Right lobe of liver (tissue), 6 donors: ENCODE data around the gene CASP8AP2. TPM values are rescaled to one million over a fixed set of nuclear protein-coding genes. Genes with fewer than 3 reads are reported as not detected.
"Not testable (repeated sequence)": the region's sequence is repeated elsewhere in the genome, so short reads cannot be mapped to it uniquely, and the experiment has no call there.

Experiments
- ATAC-seq, 4 donors: fragments of 200-7000 bp; cut with Tn5 transposase; one replicate each; pipeline ENCODE4 v1.9.1; 2020; ENCODE audit warnings: mild to moderate bottlenecking in 4 of 4, moderate library complexity in 4 of 4
- DNase-seq, 3 donors: peaks; one replicate each; pipeline ENCODE4 v3.0.0-alpha.2; 2020
- H3K27ac ChIP-seq, 3 donors: fragments of 200-600 bp; one replicate each; pipeline ENCODE4 v1.8.0; 2022
- H3K27me3 ChIP-seq, 2 donors: fragments of 200-600 bp; one replicate each; pipeline ENCODE4 v1.8.0; 2022
- H3K36me3 ChIP-seq, 4 donors: fragments of 200-600 bp; sonication (generic) in 1 of 4; one replicate each; pipeline versions ENCODE4 v1.5.1 to v1.8.0; 2017 to 2022; ENCODE audit warnings: control low read depth in 1 of 4
- H3K4me1 ChIP-seq, 4 donors: fragments of 200-600 bp; sonication (generic) in 1 of 4; one replicate each; pipeline versions ENCODE4 v1.5.1 to v1.8.0; 2017 to 2022; ENCODE audit warnings: control low read depth in 1 of 4
- H3K4me3 ChIP-seq, 3 donors: fragments of 200-600 bp; one replicate each; pipeline ENCODE4 v1.8.0; 2022
- H3K9me3 ChIP-seq, 4 donors: fragments of 200-600 bp; sonication (generic) in 1 of 4; one replicate each; pipeline versions ENCODE4 v1.5.1 to v1.8.0; 2017 to 2022; ENCODE audit warnings: control low read depth in 1 of 4
- POLR2A ChIP-seq: fragments of 450-650 bp; IDR thresholded peaks from one replicate; pipeline ENCODE4 v1.6.1; 2017; ENCODE audit warnings: antibody characterized with exemption, mild to moderate bottlenecking
- WGBS: methylation state at CpG from one replicate; pipeline ENCODE4 v1.1.6; 2018; ENCODE audit warnings: low coverage, low lambda C conversion rate; ENCODE audit not compliant: insufficient coverage; ENCODE audit errors: missing lambda C conversion rate; 5-methylcytosine and 5-hydroxymethylcytosine counted together
- intact Hi-C, 2 donors: fragments of 100-400 bp; cut with DNase I; formaldehyde crosslinking; loops; one replicate each; pipeline versions ENCODE4 v1.11.2 to v1.14.1; 2022
- total RNA-seq, 6 experiments: library from RNA; depleted of rRNA in 2 of 6; stranded (reverse); fragments of >200 nt in 2 of 6; fragmentation: NEBNext Ultra II Directional in 3 of 6; extraction: Animal tissue kit (Norgen Biotek cat#: 25700) in 3 of 6; gene quantifications; one replicate each; pipeline versions ENCODE4 v1.1.0 to v1.2.4, GENCODE V29; 2016 to 2023
- TF ChIP-seq, protein P1 (sequence below), 4 donors: fragments of 200-600 bp in 3 of 4; fragments of 450-650 bp in 1 of 4; IDR thresholded peaks; one replicate each; pipeline versions ENCODE4 v1.5.1 to v1.8.0; 2016 to 2022; ENCODE audit warnings: antibody characterized with exemption in 4 of 4, mild to moderate bottlenecking in 2 of 4
- donor health status: DM: no; HTN: yes; CAD: no.
- donor health status: DM: no; HTN: no; CAD: no.
- donor health status: DM: no; HTN: no; CAD: no.
- donor health status: DM: no; HTN: yes; CAD: no.
- donor health status: DM: no; HTN: yes; CAD: no.

CASP8AP2 gene
- total RNA-seq, 6 experiments from 2014 or later: 3.9 to 6.2 (median 5.0) TPM

DNA sequence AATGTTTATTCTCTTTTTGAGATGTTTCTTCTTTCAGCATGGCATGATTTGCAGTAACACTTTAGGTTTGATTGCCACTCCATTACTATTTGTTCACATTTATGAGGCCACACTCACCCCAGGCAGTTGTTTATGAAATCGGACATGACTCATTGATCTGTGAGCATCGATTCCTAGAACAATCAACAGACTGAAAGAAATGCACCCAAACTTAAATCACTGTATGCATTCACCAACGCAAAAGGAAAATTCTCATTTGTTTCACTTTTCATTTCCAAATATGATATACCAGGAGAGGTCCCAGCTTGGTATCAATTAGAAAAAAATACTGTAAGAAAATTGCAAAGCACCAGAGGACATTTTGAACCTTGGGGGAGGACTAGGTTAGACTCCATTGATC is 59.2 kb downstream of the CASP8AP2 start:
- Histone ChIP-seq H3K36me3 (no peaks in the 10 kb centered on the region), H3K27me3 (no peaks in the 10 kb centered on the region), H3K9me3 (no peaks in the 10 kb centered on the region), H3K4me1 (no peaks in the 10 kb centered on the region), H3K27ac (no peak overlapping the region), H3K4me3 (no peak overlapping the region)
- ATAC-seq (no peak), DNase-seq (no peak)
- WGBS: 51% methylated on average over 3 of the region's 3 CpGs
- TF ChIP-seq POLR2A: no peak
- TF ChIP-seq, protein P1, sequence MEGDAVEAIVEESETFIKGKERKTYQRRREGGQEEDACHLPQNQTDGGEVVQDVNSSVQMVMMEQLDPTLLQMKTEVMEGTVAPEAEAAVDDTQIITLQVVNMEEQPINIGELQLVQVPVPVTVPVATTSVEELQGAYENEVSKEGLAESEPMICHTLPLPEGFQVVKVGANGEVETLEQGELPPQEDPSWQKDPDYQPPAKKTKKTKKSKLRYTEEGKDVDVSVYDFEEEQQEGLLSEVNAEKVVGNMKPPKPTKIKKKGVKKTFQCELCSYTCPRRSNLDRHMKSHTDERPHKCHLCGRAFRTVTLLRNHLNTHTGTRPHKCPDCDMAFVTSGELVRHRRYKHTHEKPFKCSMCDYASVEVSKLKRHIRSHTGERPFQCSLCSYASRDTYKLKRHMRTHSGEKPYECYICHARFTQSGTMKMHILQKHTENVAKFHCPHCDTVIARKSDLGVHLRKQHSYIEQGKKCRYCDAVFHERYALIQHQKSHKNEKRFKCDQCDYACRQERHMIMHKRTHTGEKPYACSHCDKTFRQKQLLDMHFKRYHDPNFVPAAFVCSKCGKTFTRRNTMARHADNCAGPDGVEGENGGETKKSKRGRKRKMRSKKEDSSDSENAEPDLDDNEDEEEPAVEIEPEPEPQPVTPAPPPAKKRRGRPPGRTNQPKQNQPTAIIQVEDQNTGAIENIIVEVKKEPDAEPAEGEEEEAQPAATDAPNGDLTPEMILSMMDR (IDR thresholded peaks at IDR 0.05): no peak
- intact Hi-C loops: no loop called here

DNA sequence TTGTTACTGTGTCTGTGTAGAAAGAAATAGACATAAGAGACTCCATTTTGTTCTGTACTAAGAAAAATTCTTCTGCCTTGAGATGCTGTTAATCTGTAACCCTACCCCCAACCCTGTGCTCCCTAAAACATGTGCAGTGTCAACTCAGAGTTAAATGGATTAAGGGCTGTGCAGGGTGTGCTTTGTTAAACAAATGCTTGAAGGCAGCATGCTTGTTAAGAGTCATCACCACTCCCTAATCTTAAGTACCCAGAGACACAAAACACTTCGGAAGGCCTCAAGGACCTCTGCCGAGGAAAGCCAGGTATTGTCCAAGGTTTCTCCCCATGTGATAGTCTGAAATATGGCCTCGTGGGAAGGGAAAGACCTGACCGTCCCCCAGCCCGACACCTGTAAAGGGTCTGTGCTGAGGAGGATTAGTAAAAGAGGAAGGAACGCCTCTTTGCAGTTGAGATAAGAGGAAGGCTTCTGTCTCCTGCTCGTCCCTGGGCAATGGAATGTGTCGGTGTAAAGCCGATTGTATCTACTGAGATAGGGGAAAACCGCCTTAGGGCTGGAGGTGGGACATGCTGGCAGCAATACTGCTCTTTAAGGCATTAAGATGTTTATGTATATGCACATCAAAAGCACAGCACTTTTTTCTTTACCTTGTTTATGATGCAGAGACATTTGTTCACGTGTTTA is 61.3 kb downstream of the CASP8AP2 start:
- H3K27me3 ChIP-seq, H3K9me3 ChIP-seq, H3K4me3 ChIP-seq, H3K36me3 ChIP-seq, ATAC-seq, H3K27ac ChIP-seq, intact Hi-C loops, H3K4me1 ChIP-seq, DNase-seq: not testable (repeated sequence)
- 13% methylated on average over 11 of the region's 11 CpGs for WGBS

DNA sequence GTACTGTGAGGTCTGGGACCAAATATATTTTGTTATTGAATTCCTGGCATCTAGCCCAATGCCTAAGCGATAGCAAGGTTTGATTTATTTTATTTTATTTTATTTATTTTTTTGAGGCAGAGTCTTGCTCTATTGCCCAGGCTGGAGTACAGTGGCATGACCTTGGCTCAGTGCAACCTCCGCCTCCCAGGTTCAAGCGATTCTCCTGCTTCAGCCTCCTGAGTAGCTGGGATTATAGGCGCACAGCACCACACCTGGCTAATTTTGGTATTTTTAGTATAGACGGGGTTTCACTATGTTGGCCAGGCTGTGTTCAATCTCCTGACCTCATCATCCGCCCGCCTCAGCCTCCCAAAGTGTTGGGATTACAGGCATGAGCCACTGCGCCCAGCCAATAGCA is 62.9 kb downstream of the CASP8AP2 start:
- intact Hi-C loops, H3K36me3 ChIP-seq, DNase-seq, H3K27ac ChIP-seq, H3K4me3 ChIP-seq, ATAC-seq, H3K9me3 ChIP-seq, H3K27me3 ChIP-seq, H3K4me1 ChIP-seq: not testable (repeated sequence)
- 72% methylated on average over 8 of the region's 8 CpGs for WGBS

DNA sequence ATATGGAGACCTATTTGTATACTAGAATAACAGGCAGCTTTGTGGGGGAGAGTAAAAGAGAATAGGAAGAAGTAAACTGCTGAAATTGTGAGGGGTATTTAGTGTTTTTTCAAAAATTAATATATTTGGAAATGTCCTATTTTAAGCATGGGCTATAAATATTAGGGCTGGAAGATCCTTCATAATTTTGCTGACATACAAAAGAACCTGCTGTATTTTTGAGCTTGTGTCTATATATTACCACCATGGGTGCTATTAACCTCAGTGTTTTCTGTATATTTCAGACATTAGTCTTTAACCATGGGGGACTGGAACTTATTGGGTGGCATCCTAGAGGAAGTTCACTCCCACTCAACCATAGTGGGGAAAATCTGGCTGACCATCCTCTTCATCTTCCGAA is 64.5 kb downstream of the CASP8AP2 start, which contains the start of gene GJA10:
Gene GJA10, plus strand, starts transcription at position 301 of the 400 bp plus-strand sequence. Its CDS starts 0 bp downstream, at position 301.
- H3K27me3 ChIP-seq: no peaks in the 10 kb centered on the region
- ATAC-seq: no peak
- WGBS: 86% methylated on average over 1 of the region's 1 CpG
- no peak within 1 kb of the TSS for H3K27ac ChIP-seq
- no peaks in the 10 kb centered on the region for H3K9me3 ChIP-seq
- no peaks in the 10 kb centered on the region for H3K36me3 ChIP-seq
- no peak for DNase-seq
- no peak for TF ChIP-seq POLR2A
- TF ChIP-seq, protein P1 (IDR thresholded peaks at IDR 0.05): no peak
- H3K4me3 ChIP-seq: no peak within 1 kb of the TSS
- intact Hi-C loops: no loop called here
- no peaks in the 10 kb centered on the region for H3K4me1 ChIP-seq

DNA sequence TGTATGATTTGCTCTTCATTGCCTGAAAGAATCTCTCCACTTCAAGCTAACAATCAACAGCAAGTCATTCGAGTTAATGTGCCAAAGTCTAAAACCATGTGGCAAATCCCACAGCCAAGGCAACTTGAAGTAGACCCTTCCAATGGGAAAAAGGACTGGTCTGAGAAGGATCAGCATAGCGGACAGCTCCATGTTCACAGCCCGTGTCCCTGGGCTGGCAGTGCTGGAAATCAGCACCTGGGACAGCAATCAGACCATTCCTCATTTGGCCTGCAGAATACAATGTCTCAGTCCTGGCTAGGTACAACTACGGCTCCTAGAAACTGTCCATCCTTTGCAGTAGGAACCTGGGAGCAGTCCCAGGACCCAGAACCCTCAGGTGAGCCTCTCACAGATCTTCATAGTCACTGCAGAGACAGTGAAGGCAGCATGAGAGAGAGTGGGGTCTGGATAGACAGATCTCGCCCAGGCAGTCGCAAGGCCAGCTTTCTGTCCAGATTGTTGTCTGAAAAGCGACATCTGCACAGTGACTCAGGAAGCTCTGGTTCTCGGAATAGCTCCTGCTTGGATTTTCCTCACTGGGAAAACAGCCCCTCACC is 65.7 kb downstream of the CASP8AP2 start:
- 53% methylated on average over 4 of the region's 8 CpGs for WGBS

DNA sequence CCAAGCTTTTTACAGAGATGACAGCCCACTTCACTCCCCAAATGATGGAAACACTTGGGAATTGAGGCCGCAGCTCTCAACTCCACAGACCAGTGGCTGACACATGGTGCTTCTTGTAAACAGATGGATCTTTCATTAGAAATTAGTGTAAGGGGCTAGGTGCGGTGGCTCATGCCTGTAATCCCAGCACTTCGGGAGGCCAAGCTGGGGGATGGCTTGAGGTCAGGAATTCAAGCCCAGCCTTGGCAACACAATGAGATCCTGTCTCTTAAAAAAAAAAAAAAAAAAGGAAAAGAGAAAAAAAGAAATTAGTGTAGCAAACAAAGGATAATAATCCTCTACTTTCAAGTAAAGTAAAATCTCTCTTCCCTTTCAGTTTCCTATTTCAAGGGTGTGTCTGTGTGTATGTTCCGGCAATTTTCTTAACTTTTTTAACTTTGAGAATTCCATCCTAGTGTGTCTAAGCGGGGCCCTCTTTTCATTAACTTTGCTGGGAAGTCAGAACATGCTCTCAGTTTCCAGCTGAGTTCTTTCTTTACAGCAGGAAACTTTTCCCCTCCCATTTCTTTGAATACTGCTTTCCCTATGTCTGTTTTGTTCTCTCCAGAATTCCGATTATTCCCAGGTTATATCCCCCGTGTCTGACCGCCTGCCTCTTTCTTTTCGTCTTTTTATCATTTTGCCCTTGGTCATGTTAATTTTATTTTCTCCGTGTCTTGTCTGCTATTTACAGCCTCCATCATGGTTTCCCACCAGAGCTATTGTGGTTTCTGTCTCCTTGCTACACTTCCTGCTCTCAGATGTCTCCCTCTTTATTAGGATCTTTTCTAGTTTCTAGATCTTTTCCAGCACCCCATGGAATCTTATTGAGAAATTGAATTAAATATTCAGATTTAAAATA is 80.6 kb downstream of the CASP8AP2 start:
- H3K27ac ChIP-seq, H3K27me3 ChIP-seq, intact Hi-C loops, DNase-seq, H3K36me3 ChIP-seq, H3K4me3 ChIP-seq, H3K9me3 ChIP-seq, H3K4me1 ChIP-seq, ATAC-seq: not testable (repeated sequence)
- 58% methylated on average over 10 of the region's 10 CpGs for WGBS

More for the DNA sequence above, 65.7 kb downstream of the CASP8AP2 start:
- no peak overlapping the region for H3K4me3 ChIP-seq
- no peaks in the 10 kb centered on the region for H3K36me3 ChIP-seq
- intact Hi-C loops: no loop called here
- TF ChIP-seq, protein P1 (IDR thresholded peaks at IDR 0.05): no peak
- TF ChIP-seq POLR2A: no peak
- no peaks in the 10 kb centered on the region for H3K27me3 ChIP-seq
- ATAC-seq: peak in 3 of 4 donors; percentile 49 to 73 (median 52)
- H3K4me1 ChIP-seq: no peaks in the 10 kb centered on the region
- no peak overlapping the region for H3K27ac ChIP-seq
- no peaks in the 10 kb centered on the region for H3K9me3 ChIP-seq
- no peak for DNase-seq
